OCI-LY7 (cell line): ENCODE results near the gene MALRD1.

Source experiments
- CTCF ChIP-seq: fragments of 200-600 bp; sonication (generic); conservative IDR thresholded peaks from 2 replicates; pipeline ENCODE4 v1.5.1; 2014; ENCODE audit warnings: mild to moderate bottlenecking, antibody characterized with exemption, low read length, moderate library complexity, mixed read lengths
- EZH2phosphoT487 ChIP-seq: fragments of 200-600 bp; sonication (generic); IDR thresholded peaks from 2 replicates; pipeline ENCODE4 v1.6.1; 2018; ENCODE audit warnings: low read depth, borderline replicate concordance, mild to moderate bottlenecking, mixed run types, antibody characterized with exemption, low read length, moderate library complexity, mixed read lengths

GRCh38 chr10:19012111-19012510, 36.5 kb upstream of the MALRD1 start:
- no peak for TF ChIP-seq CTCF
- TF ChIP-seq EZH2phosphoT487: no peak
